Measurements from ENCODE around the gene GBX1. TPM values are rescaled to one million over a fixed set of nuclear protein-coding genes. Genes with fewer than 3 reads are reported as not detected.

Gene GBX1
- total RNA-seq, 1 experiment from 2014 or later, result not detected

- Histone ChIP-seq H2BK15ac (ENCODE audit: low read depth, low read length) (no peak overlapping the region), H3K14ac (ENCODE audit: insufficient read depth, low read length) (no peak overlapping the region), H3K9me3 (ENCODE audit: control insufficient read depth, low read depth, low read length) (no peaks in the 10 kb centered on the region), H3K23ac (ENCODE audit: insufficient read length, low read depth, low read length) (no peak overlapping the region), H3K9ac (ENCODE audit: extremely low read depth, insufficient read length, low read length) (no peak overlapping the region), H2AFZ (ENCODE audit: low read length) (no peak overlapping the region), H3K4me1 (ENCODE audit: insufficient read depth, low read length) (peaks cover 5% of the 10 kb centered on the region; the same call in 1 of the 2 replicates), H3K79me2 (ENCODE audit: insufficient read depth, low read length) (no peaks in the 10 kb centered on the region), H2AK5ac (ENCODE audit: insufficient read length, low read length) (no peak overlapping the region), H3K18ac (ENCODE audit: insufficient read length, low read depth, low read length) (no peak overlapping the region), H2BK5ac (ENCODE audit: insufficient read length, low read length) (no peak overlapping the region), H2BK12ac (ENCODE audit: insufficient read length, low read depth, low read length) (no peak overlapping the region), H2BK120ac (ENCODE audit: low read depth, low read length, poor library complexity, severe bottlenecking) (no peak overlapping the region), H4K5ac (ENCODE audit: insufficient read length, low read depth, low read length) (no peak overlapping the region), H4K20me1 (ENCODE audit: control insufficient read depth, insufficient read depth, insufficient read length) (peaks cover 3% of the 10 kb centered on the region), H3K27me3 (ENCODE audit: insufficient read depth, low read length) (no peaks in the 10 kb centered on the region), H2BK20ac (ENCODE audit: low read depth, low read length, poor library complexity, severe bottlenecking) (no peak overlapping the region), H4K8ac (replicated peaks; ENCODE audit: insufficient read length, low read depth, low read length) (no peak overlapping the region), H3K56ac (ENCODE audit: insufficient read length, low read depth, low read length) (no peak overlapping the region), H3K79me1 (ENCODE audit: insufficient read depth, low read depth, low read length, poor library complexity, severe bottlenecking) (no peaks in the 10 kb centered on the region), H3K23me2 (ENCODE audit: insufficient read length, low read depth, low read length, poor library complexity, severe bottlenecking) (no peaks in the 10 kb centered on the region), H3K27ac (ENCODE audit: insufficient read length, low read depth, low read length) (no peak overlapping the region), H3K4ac (ENCODE audit: low read depth, low read length) (no peak overlapping the region), H3K4me2 (ENCODE audit: insufficient read depth, insufficient read length, low read length) (no peak overlapping the region), H3T11ph (ENCODE audit: low read length) (no peak overlapping the region), H4K91ac (ENCODE audit: insufficient read length, low read depth, low read length) (no peak overlapping the region)
- H3K4me3 Mint-ChIP-seq, result no peak overlapping the region
- WGBS (ENCODE audit: extremely low coverage, insufficient read length, low lambda C conversion rate), result no CpG with 5 or more reads among the region's 9 CpGs
- H3K27ac Mint-ChIP-seq, result no peak overlapping the region
- peaks cover 13 to 16% of the 10 kb centered on the region in 2 experiments for H3K4me1 Mint-ChIP-seq
- DNase-seq, result no peak
- peaks cover 46% of the 10 kb centered on the region for H3K27me3 Mint-ChIP-seq (ENCODE audit: low read depth)
- TF ChIP-seq CTCF (conservative IDR thresholded peaks at IDR 0.05), result no peak
- H3K9me3 Mint-ChIP-seq, result no peaks in the 10 kb centered on the region
- H3K36me3 Mint-ChIP-seq (ENCODE audit: insufficient read depth in 1 of 3, low read depth in 3 of 3), result peaks cover 0 to 5% (median 0%) of the 10 kb centered on the region in 3 experiments; a peak in 3 of 7 replicates
Observed at GRCh38 chr7:151206914-151207313, 39.4 kb upstream of the GBX1 start.
